H1 (cell line): ENCODE results near the gene S100A4. TPM values are rescaled to one million over a fixed set of nuclear protein-coding genes. Genes with fewer than 3 reads are reported as not detected.

Experiments
- EP300 ChIP-seq, 2 experiments: IDR thresholded peaks; 1 replicate in 1 of 2; 2 replicates in 1 of 2; pipeline ENCODE4 v1.6.1; 2011 to 2012; ENCODE audit warnings: low read depth in 2 of 2, low read length in 2 of 2, mild to moderate bottlenecking in 2 of 2, borderline replicate concordance in 1 of 2, inconsistent platforms in 1 of 2, moderate library complexity in 1 of 2
- polyA plus RNA-seq, 7 experiments: library from polyadenylated mRNA; depleted of rRNA in 3 of 7; stranded (reverse) in 5 of 7; unstranded in 2 of 7; fragments of >200 nt in 5 of 7; fragments of 200-250 nt in 2 of 7; gene quantifications; 1 replicate in 5 of 7; 2 replicates in 1 of 7; 4 replicates in 1 of 7; pipeline versions ENCODE4 v1.2.1 to v1.2.3, GENCODE V29; 2011 to 2013; ENCODE audit warnings: missing spikeins in 2 of 7, mixed read lengths in 2 of 7
- total RNA-seq: library from RNA; stranded (reverse); fragmentation: NEBNext Ultra II Directional; extraction: Animal tissue kit (Norgen Biotek cat#: 25700); gene quantifications from 2 replicates; pipeline ENCODE4 v1.2.1, GENCODE V29; 2021
- TF ChIP-seq, protein P1 (sequence below): fragments of 300-600 bp; sonication (generic); IDR thresholded peaks from 2 replicates; pipeline ENCODE4 v1.7.1; 2012; ENCODE audit warnings: low read length, moderate library complexity, mild to moderate bottlenecking, inconsistent platforms; ENCODE audit not compliant: insufficient replicate concordance

Gene S100A4
- total and polyA plus RNA-seq, 2 of the 8 experiments (the other 6 are each of a cell fraction or from before 2014, with no cell fraction given): 36.3 to 85.4 TPM

DNA sequence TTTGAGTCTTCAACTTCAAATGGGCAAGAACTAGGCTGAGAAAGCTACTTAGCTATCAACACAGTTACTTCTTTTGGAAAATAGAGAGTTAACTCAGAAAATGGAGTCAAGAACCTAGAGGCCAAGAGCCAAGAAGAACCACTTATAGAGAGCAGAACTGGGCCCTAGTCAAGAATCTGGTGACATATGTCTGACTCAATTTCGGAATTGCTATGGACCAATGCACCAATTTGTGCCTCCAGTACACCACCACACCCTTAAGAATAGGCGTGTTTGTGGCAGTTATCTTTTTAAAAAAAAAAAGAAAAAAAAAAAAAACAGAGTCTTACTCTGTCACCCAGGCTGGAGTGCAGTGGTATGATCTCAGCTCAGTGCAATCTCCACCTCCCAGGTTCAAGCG is 12.3 kb upstream of the S100A4 start (continued):
- TF ChIP-seq, protein P1, sequence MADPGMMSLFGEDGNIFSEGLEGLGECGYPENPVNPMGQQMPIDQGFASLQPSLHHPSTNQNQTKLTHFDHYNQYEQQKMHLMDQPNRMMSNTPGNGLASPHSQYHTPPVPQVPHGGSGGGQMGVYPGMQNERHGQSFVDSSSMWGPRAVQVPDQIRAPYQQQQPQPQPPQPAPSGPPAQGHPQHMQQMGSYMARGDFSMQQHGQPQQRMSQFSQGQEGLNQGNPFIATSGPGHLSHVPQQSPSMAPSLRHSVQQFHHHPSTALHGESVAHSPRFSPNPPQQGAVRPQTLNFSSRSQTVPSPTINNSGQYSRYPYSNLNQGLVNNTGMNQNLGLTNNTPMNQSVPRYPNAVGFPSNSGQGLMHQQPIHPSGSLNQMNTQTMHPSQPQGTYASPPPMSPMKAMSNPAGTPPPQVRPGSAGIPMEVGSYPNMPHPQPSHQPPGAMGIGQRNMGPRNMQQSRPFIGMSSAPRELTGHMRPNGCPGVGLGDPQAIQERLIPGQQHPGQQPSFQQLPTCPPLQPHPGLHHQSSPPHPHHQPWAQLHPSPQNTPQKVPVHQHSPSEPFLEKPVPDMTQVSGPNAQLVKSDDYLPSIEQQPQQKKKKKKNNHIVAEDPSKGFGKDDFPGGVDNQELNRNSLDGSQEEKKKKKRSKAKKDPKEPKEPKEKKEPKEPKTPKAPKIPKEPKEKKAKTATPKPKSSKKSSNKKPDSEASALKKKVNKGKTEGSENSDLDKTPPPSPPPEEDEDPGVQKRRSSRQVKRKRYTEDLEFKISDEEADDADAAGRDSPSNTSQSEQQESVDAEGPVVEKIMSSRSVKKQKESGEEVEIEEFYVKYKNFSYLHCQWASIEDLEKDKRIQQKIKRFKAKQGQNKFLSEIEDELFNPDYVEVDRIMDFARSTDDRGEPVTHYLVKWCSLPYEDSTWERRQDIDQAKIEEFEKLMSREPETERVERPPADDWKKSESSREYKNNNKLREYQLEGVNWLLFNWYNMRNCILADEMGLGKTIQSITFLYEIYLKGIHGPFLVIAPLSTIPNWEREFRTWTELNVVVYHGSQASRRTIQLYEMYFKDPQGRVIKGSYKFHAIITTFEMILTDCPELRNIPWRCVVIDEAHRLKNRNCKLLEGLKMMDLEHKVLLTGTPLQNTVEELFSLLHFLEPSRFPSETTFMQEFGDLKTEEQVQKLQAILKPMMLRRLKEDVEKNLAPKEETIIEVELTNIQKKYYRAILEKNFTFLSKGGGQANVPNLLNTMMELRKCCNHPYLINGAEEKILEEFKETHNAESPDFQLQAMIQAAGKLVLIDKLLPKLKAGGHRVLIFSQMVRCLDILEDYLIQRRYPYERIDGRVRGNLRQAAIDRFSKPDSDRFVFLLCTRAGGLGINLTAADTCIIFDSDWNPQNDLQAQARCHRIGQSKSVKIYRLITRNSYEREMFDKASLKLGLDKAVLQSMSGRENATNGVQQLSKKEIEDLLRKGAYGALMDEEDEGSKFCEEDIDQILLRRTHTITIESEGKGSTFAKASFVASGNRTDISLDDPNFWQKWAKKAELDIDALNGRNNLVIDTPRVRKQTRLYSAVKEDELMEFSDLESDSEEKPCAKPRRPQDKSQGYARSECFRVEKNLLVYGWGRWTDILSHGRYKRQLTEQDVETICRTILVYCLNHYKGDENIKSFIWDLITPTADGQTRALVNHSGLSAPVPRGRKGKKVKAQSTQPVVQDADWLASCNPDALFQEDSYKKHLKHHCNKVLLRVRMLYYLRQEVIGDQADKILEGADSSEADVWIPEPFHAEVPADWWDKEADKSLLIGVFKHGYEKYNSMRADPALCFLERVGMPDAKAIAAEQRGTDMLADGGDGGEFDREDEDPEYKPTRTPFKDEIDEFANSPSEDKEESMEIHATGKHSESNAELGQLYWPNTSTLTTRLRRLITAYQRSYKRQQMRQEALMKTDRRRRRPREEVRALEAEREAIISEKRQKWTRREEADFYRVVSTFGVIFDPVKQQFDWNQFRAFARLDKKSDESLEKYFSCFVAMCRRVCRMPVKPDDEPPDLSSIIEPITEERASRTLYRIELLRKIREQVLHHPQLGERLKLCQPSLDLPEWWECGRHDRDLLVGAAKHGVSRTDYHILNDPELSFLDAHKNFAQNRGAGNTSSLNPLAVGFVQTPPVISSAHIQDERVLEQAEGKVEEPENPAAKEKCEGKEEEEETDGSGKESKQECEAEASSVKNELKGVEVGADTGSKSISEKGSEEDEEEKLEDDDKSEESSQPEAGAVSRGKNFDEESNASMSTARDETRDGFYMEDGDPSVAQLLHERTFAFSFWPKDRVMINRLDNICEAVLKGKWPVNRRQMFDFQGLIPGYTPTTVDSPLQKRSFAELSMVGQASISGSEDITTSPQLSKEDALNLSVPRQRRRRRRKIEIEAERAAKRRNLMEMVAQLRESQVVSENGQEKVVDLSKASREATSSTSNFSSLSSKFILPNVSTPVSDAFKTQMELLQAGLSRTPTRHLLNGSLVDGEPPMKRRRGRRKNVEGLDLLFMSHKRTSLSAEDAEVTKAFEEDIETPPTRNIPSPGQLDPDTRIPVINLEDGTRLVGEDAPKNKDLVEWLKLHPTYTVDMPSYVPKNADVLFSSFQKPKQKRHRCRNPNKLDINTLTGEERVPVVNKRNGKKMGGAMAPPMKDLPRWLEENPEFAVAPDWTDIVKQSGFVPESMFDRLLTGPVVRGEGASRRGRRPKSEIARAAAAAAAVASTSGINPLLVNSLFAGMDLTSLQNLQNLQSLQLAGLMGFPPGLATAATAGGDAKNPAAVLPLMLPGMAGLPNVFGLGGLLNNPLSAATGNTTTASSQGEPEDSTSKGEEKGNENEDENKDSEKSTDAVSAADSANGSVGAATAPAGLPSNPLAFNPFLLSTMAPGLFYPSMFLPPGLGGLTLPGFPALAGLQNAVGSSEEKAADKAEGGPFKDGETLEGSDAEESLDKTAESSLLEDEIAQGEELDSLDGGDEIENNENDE: no peak
- TF ChIP-seq EP300 (IDR thresholded peaks at IDR 0.05; ENCODE audit: borderline replicate concordance in 1 of 2, low read depth in 2 of 2, low read length in 2 of 2): no peak
